HEK293T (cell line): Measurements from ENCODE around the gene DMRT1.

Experiments
- BHLHE40 ChIP-seq: fragments of 450-650 bp; IDR thresholded peaks from 2 replicates; pipeline ENCODE4 v1.6.1; 2016; ENCODE audit warnings: mild to moderate bottlenecking, moderate library complexity, borderline replicate concordance
- CTBP1 ChIP-seq: fragments of 450-650 bp; IDR thresholded peaks from 2 replicates; pipeline ENCODE4 v1.6.1; 2016; ENCODE audit warnings: borderline replicate concordance
- ELF4 ChIP-seq: fragments of 450-650 bp; IDR thresholded peaks from 2 replicates; pipeline ENCODE4 v1.6.1; 2017; ENCODE audit warnings: antibody characterized with exemption
- FOXA1 ChIP-seq: fragments of 450-650 bp; IDR thresholded peaks from 2 replicates; pipeline ENCODE4 v1.6.1; 2016; ENCODE audit warnings: mild to moderate bottlenecking
- FOXK2 ChIP-seq: fragments of 450-650 bp; IDR thresholded peaks from 2 replicates; pipeline ENCODE4 v1.6.1; 2016; ENCODE audit warnings: mild to moderate bottlenecking
- FOXM1 ChIP-seq: fragments of 450-650 bp; IDR thresholded peaks from 2 replicates; pipeline ENCODE4 v1.6.1; 2017; ENCODE audit warnings: mild to moderate bottlenecking, borderline replicate concordance
- LEF1 ChIP-seq: fragments of 450-650 bp; IDR thresholded peaks from 2 replicates; pipeline ENCODE4 v1.6.1; 2017; ENCODE audit warnings: mild to moderate bottlenecking, borderline replicate concordance
- PKNOX1 ChIP-seq: fragments of 450-650 bp; IDR thresholded peaks from 2 replicates; pipeline ENCODE4 v1.6.1; 2016
- SP1 ChIP-seq: fragments of 450-650 bp; IDR thresholded peaks from 2 replicates; pipeline ENCODE4 v1.6.1; 2017
- SUZ12 ChIP-seq: fragments of 450-650 bp; IDR thresholded peaks from 2 replicates; pipeline ENCODE4 v1.6.1; 2016; ENCODE audit warnings: mild to moderate bottlenecking
- TARDBP ChIP-seq: fragments of 450-650 bp; IDR thresholded peaks from 2 replicates; pipeline ENCODE4 v1.6.1; 2016
- ZNF384 ChIP-seq: fragments of 450-650 bp; IDR thresholded peaks from 2 replicates; pipeline ENCODE4 v1.6.1; 2016

GRCh38 chr9:792331-793260, 48.9 kb upstream of the DMRT1 start:
- TF ChIP-seq TARDBP = no peak
- TF ChIP-seq SUZ12 = no peak
- no peak for TF ChIP-seq FOXK2
- TF ChIP-seq LEF1 = no peak
- no peak for TF ChIP-seq PKNOX1
- no peak for TF ChIP-seq ZNF384
- no peak for TF ChIP-seq ELF4
- TF ChIP-seq FOXA1 = no peak
- no peak for TF ChIP-seq CTBP1
- no peak for TF ChIP-seq SP1
- no peak for TF ChIP-seq BHLHE40
- no peak for TF ChIP-seq FOXM1
